ENCODE results near the gene THSD4. TPM values are rescaled to one million over a fixed set of nuclear protein-coding genes. Genes with fewer than 3 reads are reported as not detected.

The THSD4 gene
- total RNA-seq, 2 experiments from 2014 or later: 0.08 TPM; not detected in 1

DNA sequence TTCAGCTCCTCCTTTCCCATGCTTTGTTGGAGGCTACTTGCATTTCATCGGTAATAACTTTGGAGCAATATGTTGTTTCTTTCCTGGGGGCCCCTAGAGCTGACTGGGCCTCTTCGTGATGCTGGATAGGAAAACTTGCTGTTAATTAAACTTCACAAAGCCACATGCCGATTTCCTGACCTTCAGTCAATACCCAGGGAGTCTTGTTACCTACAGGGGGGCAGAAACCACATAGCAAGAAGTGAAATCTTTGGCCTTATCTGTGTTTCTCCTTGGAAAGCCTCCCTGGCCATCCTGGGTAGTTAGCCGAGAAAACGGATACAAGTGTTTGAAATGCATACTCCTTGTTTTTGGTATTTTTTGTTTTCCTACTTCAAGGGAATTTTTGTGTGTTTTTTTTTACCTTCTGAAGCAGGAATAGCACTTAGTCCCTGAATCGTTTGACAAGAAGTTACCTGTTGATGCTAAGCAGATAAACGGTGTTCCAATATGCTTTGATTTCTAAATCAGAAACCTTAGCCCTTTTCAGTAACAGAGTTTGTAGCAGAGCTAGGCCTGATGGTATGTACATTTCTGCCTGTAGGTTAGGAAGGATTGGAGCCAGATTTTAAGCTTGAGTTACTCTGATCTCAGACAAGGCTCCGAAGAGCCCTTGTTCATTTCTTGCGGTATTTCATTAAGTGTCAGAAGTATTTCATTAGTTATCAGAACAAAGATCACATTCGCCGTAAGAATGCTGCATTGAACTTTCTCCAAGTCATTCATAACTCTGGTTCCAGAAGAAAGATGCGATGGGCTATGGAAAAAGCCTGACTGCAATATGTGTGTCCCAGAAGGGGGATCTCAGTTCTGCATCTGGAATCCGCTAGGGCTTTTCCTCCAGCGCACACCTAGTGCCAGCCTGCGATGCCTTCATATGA lies 111.5 kb downstream of the THSD4 start:
- no peaks in the 10 kb centered on the region for H3K36me3 Mint-ChIP-seq (ENCODE audit: low read depth)
- no peak for DNase-seq
- H3K27ac Mint-ChIP-seq: no peak overlapping the region
- H3K9me3 Mint-ChIP-seq: no peaks in the 10 kb centered on the region
- H3K4me1 Mint-ChIP-seq: no peaks in the 10 kb centered on the region
- no peak overlapping the region for H3K4me3 Mint-ChIP-seq
- no peaks in the 10 kb centered on the region for H3K27me3 Mint-ChIP-seq
- ChIA-PET POLR2A (no interaction called here), CTCF (no interaction called here)

DNA sequence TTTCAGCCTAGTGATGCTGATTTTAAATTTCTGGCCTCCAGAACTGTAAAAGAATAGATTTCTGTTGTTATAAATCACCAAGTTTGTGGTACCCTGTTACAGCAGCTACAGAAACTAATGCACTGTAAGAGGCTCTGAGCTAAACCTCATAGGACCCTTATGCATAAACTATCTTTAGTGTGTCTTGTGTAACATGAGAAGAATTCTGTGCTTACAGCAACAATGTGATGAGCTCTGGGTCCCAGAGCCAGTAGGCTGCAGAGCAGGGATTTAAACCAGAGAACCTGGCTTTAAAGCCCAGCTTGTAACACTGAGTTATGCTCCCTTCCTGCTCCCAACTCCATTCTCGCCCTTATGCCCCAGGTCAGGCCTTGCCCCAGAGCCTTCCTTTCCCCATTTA lies 113.1 kb downstream of the THSD4 start:
- ChIA-PET POLR2A (no interaction called here), CTCF (no interaction called here)
- Mint-ChIP-seq H3K27me3 (no peaks in the 10 kb centered on the region), H3K36me3 (ENCODE audit: low read depth) (no peaks in the 10 kb centered on the region), H3K4me3 (no peak overlapping the region), H3K27ac (no peak overlapping the region), H3K4me1 (no peaks in the 10 kb centered on the region), H3K9me3 (no peaks in the 10 kb centered on the region)
- no peak for DNase-seq

DNA sequence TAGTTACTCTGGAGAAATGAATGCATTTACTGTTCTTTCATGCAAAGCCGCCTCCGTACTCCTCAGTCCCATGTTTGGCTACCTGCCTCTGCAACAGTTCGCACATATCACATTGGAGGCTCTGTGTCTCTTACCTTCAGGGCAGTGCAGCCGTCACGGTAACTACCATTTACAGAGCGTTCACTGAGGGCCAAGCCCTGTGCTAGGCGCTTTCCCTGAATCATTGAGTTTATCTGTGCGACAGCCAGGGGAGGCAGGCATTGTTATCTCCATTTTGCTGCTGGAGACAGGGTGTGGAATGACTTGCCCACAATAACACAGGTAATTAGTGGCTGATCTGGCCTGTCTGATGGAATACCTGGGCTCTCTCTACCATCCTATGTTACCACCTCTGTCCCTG lies 115.0 kb downstream of the THSD4 start:
- H3K4me1 Mint-ChIP-seq: no peaks in the 10 kb centered on the region
- H3K27ac Mint-ChIP-seq: no peak overlapping the region
- ChIA-PET CTCF (no interaction called here), POLR2A (no interaction called here)
- no peak for DNase-seq
- H3K9me3 Mint-ChIP-seq: no peaks in the 10 kb centered on the region
- no peak overlapping the region for H3K4me3 Mint-ChIP-seq
- H3K27me3 Mint-ChIP-seq: no peaks in the 10 kb centered on the region
- no peaks in the 10 kb centered on the region for H3K36me3 Mint-ChIP-seq (ENCODE audit: low read depth)

DNA sequence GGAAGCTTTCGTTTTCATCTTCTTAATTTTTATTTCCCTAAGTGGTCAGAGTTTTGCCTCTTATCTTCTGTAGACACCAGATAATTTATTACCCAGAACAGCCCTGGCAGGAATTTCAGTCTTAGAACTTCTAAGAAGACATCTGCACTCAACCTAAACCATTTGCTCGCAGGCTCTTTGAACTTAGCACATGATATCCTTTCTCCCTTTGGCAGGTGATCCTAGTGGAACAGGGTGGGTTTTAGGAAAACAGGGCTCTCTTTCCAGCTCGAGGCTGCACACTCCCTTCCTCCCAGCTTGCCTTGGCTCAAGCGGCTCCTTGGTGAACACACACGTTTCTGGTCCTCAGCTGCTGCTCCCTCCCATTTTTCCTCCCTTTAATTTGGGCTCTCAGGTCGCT lies 116.5 kb downstream of the THSD4 start:
- ChIA-PET POLR2A (no interaction called here), CTCF (no interaction called here)
- Mint-ChIP-seq H3K27ac (no peak overlapping the region), H3K4me1 (no peaks in the 10 kb centered on the region), H3K9me3 (no peaks in the 10 kb centered on the region), H3K4me3 (no peak overlapping the region), H3K27me3 (no peaks in the 10 kb centered on the region), H3K36me3 (ENCODE audit: low read depth) (no peaks in the 10 kb centered on the region)
- no peak for DNase-seq

DNA sequence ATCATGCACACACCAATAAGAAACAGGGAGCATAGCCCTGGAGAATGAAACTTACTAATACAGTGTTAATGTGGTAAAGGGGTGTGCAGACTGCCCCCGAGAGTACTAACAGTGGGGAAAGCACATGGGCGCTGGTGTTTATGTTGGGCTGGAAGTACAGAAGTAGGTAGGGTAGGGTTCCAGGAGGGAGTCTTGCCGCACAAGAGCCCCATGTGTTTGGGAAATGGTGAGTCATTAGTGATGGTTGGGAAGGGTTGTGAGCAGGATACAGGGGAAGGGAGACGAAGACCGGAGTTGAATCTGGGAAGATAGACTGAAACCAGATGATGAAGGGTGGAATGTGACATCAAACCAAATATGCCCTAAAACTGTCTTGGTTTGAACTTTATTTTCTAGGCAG lies 117.1 kb downstream of the THSD4 start:
- no peak for DNase-seq
- ChIA-PET POLR2A (no interaction called here), CTCF (no interaction called here)
- H3K36me3 Mint-ChIP-seq (ENCODE audit: low read depth): no peaks in the 10 kb centered on the region
- H3K27ac Mint-ChIP-seq: no peak overlapping the region
- H3K9me3 Mint-ChIP-seq: no peaks in the 10 kb centered on the region
- H3K4me1 Mint-ChIP-seq: no peaks in the 10 kb centered on the region
- H3K4me3 Mint-ChIP-seq: no peak overlapping the region
- H3K27me3 Mint-ChIP-seq: no peaks in the 10 kb centered on the region

DNA sequence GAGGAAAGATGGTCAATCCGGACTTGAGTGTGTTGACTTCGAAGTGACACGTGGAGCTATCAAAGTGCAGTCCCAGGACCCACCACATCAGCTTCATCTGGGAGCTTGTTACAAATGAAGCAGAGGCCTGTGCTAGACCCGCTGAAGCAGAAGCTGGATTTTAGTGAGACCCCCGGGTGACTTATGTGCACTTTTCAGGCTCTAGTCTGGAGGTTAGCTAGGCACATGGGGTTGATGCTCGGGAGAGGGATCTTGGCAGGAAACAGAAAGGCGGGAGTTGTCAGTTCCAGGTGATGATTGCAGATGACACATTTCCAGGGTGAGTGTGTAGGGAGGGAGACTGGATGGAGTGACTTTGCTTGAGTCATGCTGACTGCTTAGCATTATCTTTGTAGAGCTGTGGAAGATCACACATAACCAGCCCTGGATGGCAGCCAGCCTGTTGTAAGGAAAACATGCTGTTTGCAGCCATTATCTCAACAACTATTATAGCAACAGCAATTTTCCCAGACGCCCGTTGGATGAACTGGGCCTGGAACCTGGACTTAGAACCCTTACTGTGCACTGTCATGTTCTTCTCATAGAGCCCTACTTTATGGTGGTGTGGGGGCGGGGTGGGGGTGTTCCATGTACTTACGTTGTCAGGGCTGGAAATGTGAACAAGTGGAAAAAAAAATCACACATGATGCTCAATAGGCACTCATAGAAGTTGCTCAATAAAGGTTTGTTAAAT lies 122.4 kb downstream of the THSD4 start:
- H3K4me3 Mint-ChIP-seq: no peak overlapping the region
- H3K27me3 Mint-ChIP-seq: no peaks in the 10 kb centered on the region
- no peak overlapping the region for H3K27ac Mint-ChIP-seq
- no peak for DNase-seq
- H3K36me3 Mint-ChIP-seq (ENCODE audit: low read depth): no peaks in the 10 kb centered on the region
- no peaks in the 10 kb centered on the region for H3K4me1 Mint-ChIP-seq
- CTCF ChIA-PET: no interaction called here
- POLR2A ChIA-PET: no interaction called here
- no peaks in the 10 kb centered on the region for H3K9me3 Mint-ChIP-seq

DNA sequence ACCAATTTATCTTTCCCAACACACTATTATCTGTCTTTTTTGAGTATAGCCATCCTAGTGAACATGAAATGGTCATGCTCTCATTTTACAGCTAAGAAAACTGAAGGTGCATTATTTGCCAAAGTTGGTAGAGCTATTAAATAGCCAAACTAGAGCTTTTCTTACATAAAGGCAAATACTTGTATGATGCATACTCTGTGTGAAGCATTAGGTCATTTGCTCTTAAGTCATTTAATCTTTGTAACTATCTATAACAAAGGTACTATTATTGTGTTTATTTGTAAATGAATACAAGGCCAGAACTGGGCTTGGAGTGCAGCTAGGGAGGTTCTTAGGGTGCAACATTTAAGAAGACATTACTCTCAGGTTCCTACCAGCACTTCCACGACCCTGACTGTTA lies 123.7 kb downstream of the THSD4 start:
- CTCF ChIA-PET: no interaction called here
- Mint-ChIP-seq H3K4me1 (no peaks in the 10 kb centered on the region), H3K27ac (no peak overlapping the region), H3K36me3 (ENCODE audit: low read depth) (no peaks in the 10 kb centered on the region), H3K4me3 (no peak overlapping the region), H3K27me3 (no peaks in the 10 kb centered on the region), H3K9me3 (no peaks in the 10 kb centered on the region)
- POLR2A ChIA-PET: no interaction called here
- no peak for DNase-seq

DNA sequence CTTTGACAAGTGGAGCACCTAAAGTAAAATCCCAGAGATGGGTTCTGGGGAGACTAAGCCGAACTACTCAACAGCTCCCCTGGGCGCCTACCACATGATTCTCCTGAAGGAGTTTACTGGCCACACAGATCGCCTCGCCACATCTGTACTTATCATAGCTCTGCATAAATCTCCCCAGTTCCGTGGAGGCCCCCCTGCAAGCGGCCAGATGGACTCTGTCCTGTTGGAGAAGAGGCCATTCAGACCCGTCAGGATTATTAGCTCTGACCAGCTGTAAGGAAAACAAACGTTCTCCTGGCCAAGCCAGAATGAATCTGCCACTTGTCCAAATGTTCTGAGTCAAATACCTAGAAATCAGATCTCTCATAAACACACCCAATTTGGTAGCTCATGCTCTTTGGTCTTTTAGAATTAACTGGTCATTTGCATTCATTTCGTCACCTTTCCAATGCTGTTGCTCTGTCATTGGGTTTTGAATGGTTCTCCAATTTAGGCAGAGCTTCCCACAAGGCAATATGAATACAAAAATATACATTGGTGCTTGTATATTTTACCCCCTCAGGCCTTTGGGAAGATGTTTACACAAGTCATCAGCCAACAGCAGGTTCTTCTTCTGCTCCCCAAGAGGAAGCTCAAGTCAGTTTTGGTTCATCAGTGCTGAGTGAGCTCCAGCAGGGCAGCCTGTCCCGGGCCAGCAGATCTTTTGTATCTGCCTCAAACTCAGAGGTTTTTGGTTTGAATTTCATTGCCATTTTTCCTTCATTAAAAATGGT lies 124.5 kb downstream of the THSD4 start:
- no peaks in the 10 kb centered on the region for H3K36me3 Mint-ChIP-seq (ENCODE audit: low read depth)
- ChIA-PET POLR2A (no interaction called here), CTCF (no interaction called here)

DNA sequence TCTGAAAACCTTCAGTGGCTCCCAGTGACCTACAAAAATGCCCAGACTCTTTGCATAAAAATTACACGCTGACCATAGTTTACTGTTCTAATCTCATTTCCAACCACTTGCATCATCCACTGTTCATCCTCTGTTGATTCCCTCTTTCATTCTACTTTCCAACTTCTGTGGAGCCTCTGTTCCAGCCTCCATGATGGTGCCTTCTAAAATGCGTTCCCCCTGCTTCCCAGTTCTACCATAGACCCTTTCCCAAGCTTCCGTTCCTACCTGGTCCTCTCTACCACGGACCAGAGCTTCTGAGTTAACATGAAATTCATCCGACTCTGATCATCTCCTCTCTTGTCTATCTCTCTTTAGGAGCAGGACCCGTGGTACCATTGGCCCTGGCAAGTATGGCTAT lies 127.0 kb downstream of the THSD4 start:
- Mint-ChIP-seq H3K27me3 (no peaks in the 10 kb centered on the region), H3K4me3 (no peak overlapping the region), H3K4me1 (no peaks in the 10 kb centered on the region), H3K9me3 (no peaks in the 10 kb centered on the region), H3K36me3 (ENCODE audit: low read depth) (no peaks in the 10 kb centered on the region), H3K27ac (no peak overlapping the region)
- CTCF ChIA-PET: interaction anchor here (1.0 kb wide), 1 partner anchor 9 kb away, joined by 3 read pairs; no protein-coding TSS in a partner anchor
- POLR2A ChIA-PET: no interaction called here
- DNase-seq: no peak

More for the DNA sequence above, 124.5 kb downstream of the THSD4 start:
- Mint-ChIP-seq H3K27ac (no peak overlapping the region), H3K4me3 (no peak overlapping the region), H3K9me3 (no peaks in the 10 kb centered on the region), H3K4me1 (no peaks in the 10 kb centered on the region), H3K27me3 (no peaks in the 10 kb centered on the region)
- no peak for DNase-seq

DNA sequence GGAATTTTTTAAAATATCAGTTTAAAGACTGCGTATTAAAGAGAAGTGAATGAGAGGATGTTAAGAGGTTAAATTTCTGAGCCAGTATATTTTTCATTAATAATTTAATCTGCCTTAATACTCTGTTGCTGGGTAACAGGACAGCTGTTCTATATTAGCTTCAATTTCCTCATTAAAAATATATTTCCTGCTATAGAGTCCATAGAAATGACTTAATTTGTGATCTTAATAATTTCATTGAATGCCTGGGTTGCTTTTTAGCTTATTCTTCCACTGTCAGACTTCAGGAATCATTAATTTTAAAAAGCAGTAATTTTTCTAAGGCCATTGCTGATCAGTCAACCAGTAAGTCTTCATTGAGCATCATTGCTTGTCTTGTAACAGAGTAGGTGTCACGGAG lies 129.0 kb downstream of the THSD4 start:
- CTCF ChIA-PET: interaction anchor here (0.7 kb wide), 1 partner anchor 69 kb away, joined by 3 read pairs; no protein-coding TSS in a partner anchor
- Mint-ChIP-seq H3K36me3 (ENCODE audit: low read depth) (no peaks in the 10 kb centered on the region), H3K27ac (no peak overlapping the region), H3K4me1 (no peaks in the 10 kb centered on the region), H3K4me3 (no peak overlapping the region), H3K27me3 (no peaks in the 10 kb centered on the region), H3K9me3 (no peaks in the 10 kb centered on the region)
- POLR2A ChIA-PET: no interaction called here
- no peak for DNase-seq

DNA sequence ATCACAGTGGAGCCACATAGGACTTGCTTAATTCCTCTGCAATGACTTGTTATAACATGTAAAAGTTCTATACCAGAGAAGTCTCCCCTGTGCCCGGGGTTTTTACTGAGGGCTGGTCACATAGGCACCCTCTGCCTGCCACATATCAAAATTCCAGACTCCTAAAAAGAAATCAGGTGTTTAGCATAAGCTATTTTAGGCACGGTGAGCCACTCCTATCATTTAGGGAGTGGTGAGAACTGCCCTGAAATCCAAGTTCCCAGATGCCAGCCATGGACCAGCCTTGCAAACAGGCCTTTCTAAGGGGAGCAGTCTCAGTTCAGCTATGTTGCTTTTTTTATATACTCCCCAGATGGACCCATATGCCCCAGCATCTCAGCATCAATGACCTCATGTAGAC lies 130.3 kb downstream of the THSD4 start:
- Mint-ChIP-seq H3K27ac (no peak overlapping the region), H3K4me3 (no peak overlapping the region), H3K36me3 (ENCODE audit: low read depth) (no peaks in the 10 kb centered on the region), H3K4me1 (no peaks in the 10 kb centered on the region), H3K9me3 (no peaks in the 10 kb centered on the region), H3K27me3 (no peaks in the 10 kb centered on the region)
- ChIA-PET POLR2A (no interaction called here), CTCF (no interaction called here)
- no peak for DNase-seq

DNA sequence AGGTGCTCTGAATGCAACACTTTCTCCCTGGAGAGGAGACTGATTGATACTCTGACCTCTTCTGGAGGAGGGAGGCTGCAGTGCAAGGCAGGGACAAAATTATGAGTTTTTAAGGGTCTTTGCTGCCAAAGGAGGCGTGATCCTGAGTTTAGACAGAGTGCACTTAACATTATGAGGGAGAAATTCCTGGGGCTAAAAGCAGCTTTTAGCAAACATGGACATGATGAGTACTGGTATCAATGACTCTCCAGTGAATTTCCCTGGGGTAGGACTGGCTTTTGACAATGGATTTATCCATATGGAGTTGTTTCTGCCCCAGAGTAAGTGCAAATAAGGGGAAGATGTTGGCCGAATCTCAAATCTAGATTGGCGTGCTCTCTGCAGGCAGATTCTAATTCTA lies 133.1 kb downstream of the THSD4 start:
- no peak for DNase-seq
- no peaks in the 10 kb centered on the region for H3K27me3 Mint-ChIP-seq
- H3K36me3 Mint-ChIP-seq (ENCODE audit: low read depth): no peaks in the 10 kb centered on the region
- CTCF ChIA-PET: no interaction called here
- no peaks in the 10 kb centered on the region for H3K4me1 Mint-ChIP-seq
- H3K27ac Mint-ChIP-seq: no peak overlapping the region
- no peaks in the 10 kb centered on the region for H3K9me3 Mint-ChIP-seq
- POLR2A ChIA-PET: no interaction called here
- no peak overlapping the region for H3K4me3 Mint-ChIP-seq

DNA sequence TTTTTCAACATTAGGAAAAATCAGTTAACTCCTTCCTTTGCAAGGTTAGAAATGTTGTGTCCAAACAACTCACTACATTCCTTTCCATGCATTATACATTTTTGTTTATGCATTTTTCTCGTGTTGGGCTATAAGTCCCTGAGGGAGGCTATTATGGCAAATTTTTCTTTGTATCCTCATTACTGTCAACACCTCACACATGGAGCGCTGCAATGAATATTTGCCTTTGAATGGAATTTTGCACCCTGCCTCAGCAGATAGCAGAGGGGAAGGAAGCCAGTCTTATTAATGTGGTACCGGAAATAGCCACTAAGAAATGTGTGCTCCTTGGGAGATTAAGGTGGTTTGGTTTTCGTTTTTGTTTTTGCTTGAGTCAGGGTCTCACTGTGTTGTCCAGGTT lies 134.7 kb downstream of the THSD4 start:
- Mint-ChIP-seq H3K9me3 (no peaks in the 10 kb centered on the region), H3K4me1 (no peaks in the 10 kb centered on the region), H3K27me3 (no peaks in the 10 kb centered on the region), H3K36me3 (ENCODE audit: low read depth) (no peaks in the 10 kb centered on the region), H3K4me3 (no peak overlapping the region), H3K27ac (no peak overlapping the region)
- POLR2A ChIA-PET: no interaction called here
- CTCF ChIA-PET: no interaction called here
- no peak for DNase-seq
